HepG2 (cell line): ENCODE measurements around the gene DNAJC5. TPM values are rescaled to one million over a fixed set of nuclear protein-coding genes. Genes with fewer than 3 reads are reported as not detected.

Experiments used
- ATAC-seq: fragments of 200-7000 bp; cut with Tn5 transposase; 3 replicates; pipeline ENCODE4 v1.9.1; 2020; ENCODE audit warnings: mild to moderate bottlenecking, moderate library complexity
- BruUV-seq: library from RNA; stranded (reverse); fragments of 400-500 nt; replicated peaks from 2 replicates; lab custom pipeline; 2021; lab: Mats Ljungman, UMichigan
- CTCF ChIA-PET: fragments of 300-600 bp; formaldehyde crosslinking; extraction: SDS; loops from one replicate; lab custom pipeline; 2021; ENCODE audit warnings: low total read pairs, inconsistent platforms, low intra/inter-chr PET ratio; lab: Yijun Ruan, JAX
- POLR2A ChIA-PET: fragments of 350-600 bp; sonication (Branson Sonifier 250); formaldehyde crosslinking; loops from one replicate; lab custom pipeline; 2020; ENCODE audit warnings: antibody characterized with exemption, inconsistent platforms; lab: Yijun Ruan, JAX
- DNase-seq: peaks from one replicate; pipeline ENCODE4 v3.0.0-alpha.2; 2015; ENCODE audit warnings: low spot score
- FAIRE-seq: peaks from 3 replicates; lab custom pipeline; 2011; peaks lifted over from hg19 to GRCh38; lab: Jason Lieb, UNC
- H2AFZ ChIP-seq: one replicate; pipeline ENCODE4 v1.6.1; 2011; ENCODE audit warnings: low read length, inconsistent platforms
- H3K27ac ChIP-seq: fragments of 300-600 bp; 3 replicates; pipeline ENCODE4 v1.8.0; 2011; ENCODE audit warnings: mixed run types, mild to moderate bottlenecking, mixed read lengths, low read length, inconsistent platforms; ENCODE audit not compliant: insufficient read depth; ENCODE audit errors: extremely low read length
- H3K27me3 ChIP-seq, 2 experiments: fragments of 200-600 bp in 1 of 2; 2 replicates in 1 of 2; 3 replicates in 1 of 2; pipeline versions ENCODE4 v1.6.0 to v1.8.0; 2011; ENCODE audit warnings: low read length in 2 of 2, mild to moderate bottlenecking in 2 of 2, moderate library complexity in 2 of 2, inconsistent platforms in 1 of 2; ENCODE audit not compliant: insufficient read depth in 2 of 2, control insufficient read depth in 1 of 2
- H3K36me3 ChIP-seq, 2 experiments: fragments of 200-600 bp in 1 of 2; replicated peaks in 1 of 2; 2 replicates in 1 of 2; 3 replicates in 1 of 2; pipeline versions ENCODE4 v1.5.1 to v1.8.0; 2011; ENCODE audit warnings: low read length in 2 of 2, inconsistent platforms in 1 of 2; ENCODE audit not compliant: insufficient read depth in 2 of 2, control insufficient read depth in 1 of 2
- H3K4me1 ChIP-seq: 2 replicates; pipeline ENCODE4 v1.5.1; 2012; ENCODE audit warnings: low read length, inconsistent platforms; ENCODE audit not compliant: insufficient read depth
- H3K4me2 ChIP-seq: 2 replicates; pipeline ENCODE4 v1.6.0; 2011; ENCODE audit warnings: low read depth, low read length, inconsistent platforms
- H3K4me3 ChIP-seq, 3 experiments: fragments of 200-600 bp in 1 of 3; sonication (generic), shearing (Covaris generic) in 1 of 3; replicated peaks in 1 of 3; 2 replicates each; pipeline ENCODE4 v1.5.1; 2011 to 2016; ENCODE audit warnings: low read length in 3 of 3, inconsistent platforms in 2 of 3, low read depth in 2 of 3, mild to moderate bottlenecking in 2 of 3, control low read depth in 1 of 3, mixed read lengths in 1 of 3; ENCODE audit not compliant: insufficient read depth in 1 of 3
- H3K79me2 ChIP-seq: one replicate; pipeline ENCODE4 v1.6.1; 2011; ENCODE audit warnings: low read length, inconsistent platforms; ENCODE audit not compliant: insufficient read depth
- H3K9ac ChIP-seq: 2 replicates; pipeline ENCODE4 v1.6.0; 2011; ENCODE audit warnings: mild to moderate bottlenecking, low read depth, low read length, inconsistent platforms; ENCODE audit not compliant: insufficient read depth
- H3K9me3 ChIP-seq: 2 replicates; pipeline ENCODE4 v1.5.1; 2012; ENCODE audit warnings: mild to moderate bottlenecking, low read length
- H4K20me1 ChIP-seq: 2 replicates; pipeline ENCODE4 v1.6.0; 2011; ENCODE audit warnings: inconsistent platforms, mild to moderate bottlenecking, low read length, moderate library complexity; ENCODE audit not compliant: insufficient read depth
- GFI1 ChIP-seq: sonication (generic); formaldehyde crosslinking; IDR thresholded peaks from 2 replicates; pipeline ENCODE4 v1.5.0; 2020; ENCODE audit warnings: missing genetic modification reagents, mild to moderate bottlenecking, borderline replicate concordance
- HCFC1 ChIP-seq: fragments of 150-350 bp; IDR thresholded peaks from 2 replicates; pipeline ENCODE4 v1.6.1; 2014; ENCODE audit warnings: low read depth, low read length
- HNRNPUL1 ChIP-seq: fragments of 200-400 bp; formaldehyde crosslinking; IDR thresholded peaks from 2 replicates; pipeline ENCODE4 v1.6.1; 2017; ENCODE audit warnings: low read depth, mild to moderate bottlenecking, low read length, moderate library complexity
- JUN ChIP-seq: sonication (generic); formaldehyde crosslinking; IDR thresholded peaks from 2 replicates; pipeline ENCODE4 v1.4.0; 2020; ENCODE audit warnings: mild to moderate bottlenecking, missing genetic modification reagents
- JUNB ChIP-seq: sonication (generic); formaldehyde crosslinking; IDR thresholded peaks from 2 replicates; pipeline ENCODE4 v1.8.0; 2022; ENCODE audit warnings: missing genetic modification reagents, mild to moderate bottlenecking, borderline replicate concordance
- NCOA2 ChIP-seq: sonication (generic); formaldehyde crosslinking; IDR thresholded peaks from 2 replicates; pipeline ENCODE4 v1.8.0; 2022; ENCODE audit warnings: inconsistent platforms
- PPARG ChIP-seq: conservative IDR thresholded peaks from 2 replicates; pipeline ENCODE4 v1.6.1; 2016; ENCODE audit warnings: missing biosample characterization, missing genetic modification reagents
- REPIN1 ChIP-seq: sonication (generic); formaldehyde crosslinking; IDR thresholded peaks from 2 replicates; pipeline ENCODE4 v1.8.0; 2022; ENCODE audit warnings: missing genetic modification reagents, low read depth, mild to moderate bottlenecking, borderline replicate concordance
- SMYD3 ChIP-seq: sonication (generic); formaldehyde crosslinking; IDR thresholded peaks from 2 replicates; pipeline ENCODE4 v1.8.1; 2023; ENCODE audit warnings: mild to moderate bottlenecking, missing genetic modification reagents
- XRCC5 ChIP-seq: fragments of 200-400 bp; formaldehyde crosslinking; optimal IDR thresholded peaks from 2 replicates; pipeline ENCODE3; 2017; ENCODE audit warnings: mild to moderate bottlenecking, low read length
- ZBTB3 ChIP-seq: sonication (generic); formaldehyde crosslinking; IDR thresholded peaks from 2 replicates; pipeline ENCODE4 v1.4.0; 2020; ENCODE audit warnings: low read depth, mild to moderate bottlenecking, moderate library complexity, missing genetic modification reagents, borderline replicate concordance
- ZC3H4 ChIP-seq: sonication (generic); formaldehyde crosslinking; IDR thresholded peaks from 2 replicates; pipeline ENCODE4 v1.4.0; 2020; ENCODE audit warnings: missing genetic modification reagents, borderline replicate concordance
- ZNF138 ChIP-seq: sonication (generic); formaldehyde crosslinking; IDR thresholded peaks from 2 replicates; pipeline ENCODE4 v1.5.0; 2020; ENCODE audit warnings: mild to moderate bottlenecking, low read depth, missing genetic modification reagents
- ZNF143 ChIP-seq: sonication (generic); formaldehyde crosslinking; IDR thresholded peaks from 2 replicates; pipeline ENCODE4 v1.4.0; 2020; ENCODE audit warnings: missing genetic modification reagents
- ZNF7 ChIP-seq: IDR thresholded peaks from 2 replicates; pipeline ENCODE4 v1.6.1; 2016; ENCODE audit warnings: missing biosample characterization, missing genetic modification reagents
- WGBS: methylation state at CpG from one replicate; pipeline ENCODE4 v1.1.6; 2017; ENCODE audit warnings: low lambda C conversion rate; 5-methylcytosine and 5-hydroxymethylcytosine counted together
- in situ Hi-C: cut with HindIII; loops from 2 replicates; pipeline ENCODE4 v1.10.0; 2017; ENCODE audit warnings: low pct_unique_long_range_greater_than_20kb; ENCODE audit not compliant: extremely low pct_ligation_motif_present
- intact Hi-C: fragments of 100-400 bp; cut with micrococcal nuclease; formaldehyde crosslinking; loops from one replicate; pipeline ENCODE4 v1.10.0; 2022; ENCODE audit not compliant: unreplicated experiment
- polyA plus RNA-seq, 8 experiments: library from polyadenylated mRNA; depleted of rRNA in 3 of 8; stranded (reverse) in 7 of 8; unstranded in 1 of 8; fragments of >200 nt; fragmentation: Illumina TruSeq in 4 of 8; extraction: Trizol in 4 of 8; gene quantifications; 2 replicates each; pipeline versions ENCODE4 v1.2.1 to v1.2.3, GENCODE V29; 2011 to 2016; ENCODE audit warnings: low read depth in 4 of 8, missing spikeins in 1 of 8, mixed read lengths in 1 of 8; ENCODE audit not compliant: insufficient read depth in 1 of 8
- total RNA-seq, 5 experiments: library from RNA; depleted of rRNA; stranded (reverse); fragments of >200 nt; fragmentation: Illumina TruSeq; extraction: Trizol; gene quantifications; 2 replicates each; pipeline ENCODE4 v1.2.3, GENCODE V29; 2016; ENCODE audit warnings: low read depth in 1 of 5
- TF ChIP-seq, protein P1 (sequence below): sonication (generic); formaldehyde crosslinking; IDR thresholded peaks from 2 replicates; pipeline ENCODE4 v1.4.0; 2020; ENCODE audit warnings: mild to moderate bottlenecking, missing genetic modification reagents

DNAJC5 gene
- total and polyA plus RNA-seq, 2 of the 13 experiments (the other 11 are each of a cell fraction or from before 2014, with no cell fraction given) = 42.8 to 64.5 TPM

- Histone ChIP-seq H3K4me1 (peaks cover 11% of the 10 kb centered on the region), H3K9ac (no peak overlapping the region), H3K36me3 (peaks cover 16 to 27% of the 10 kb centered on the region in 2 experiments; a peak in 4 of 5 replicates), H4K20me1 (peaks cover under 1% of the 10 kb centered on the region; the same call in 1 of the 2 replicates), H3K27me3 (no peaks in the 10 kb centered on the region), H2AFZ (no peak overlapping the region), H3K9me3 (no peaks in the 10 kb centered on the region), H3K4me3 (no peak overlapping the region), H3K4me2 (no peak overlapping the region), H3K27ac (no peak overlapping the region), H3K79me2 (peaks cover 34% of the 10 kb centered on the region)
- ChIA-PET CTCF (no interaction called here), POLR2A (no interaction called here)
- intact Hi-C loops = no loop called here
- no peak for TF ChIP-seq HNRNPUL1
- TF ChIP-seq, protein P1, sequence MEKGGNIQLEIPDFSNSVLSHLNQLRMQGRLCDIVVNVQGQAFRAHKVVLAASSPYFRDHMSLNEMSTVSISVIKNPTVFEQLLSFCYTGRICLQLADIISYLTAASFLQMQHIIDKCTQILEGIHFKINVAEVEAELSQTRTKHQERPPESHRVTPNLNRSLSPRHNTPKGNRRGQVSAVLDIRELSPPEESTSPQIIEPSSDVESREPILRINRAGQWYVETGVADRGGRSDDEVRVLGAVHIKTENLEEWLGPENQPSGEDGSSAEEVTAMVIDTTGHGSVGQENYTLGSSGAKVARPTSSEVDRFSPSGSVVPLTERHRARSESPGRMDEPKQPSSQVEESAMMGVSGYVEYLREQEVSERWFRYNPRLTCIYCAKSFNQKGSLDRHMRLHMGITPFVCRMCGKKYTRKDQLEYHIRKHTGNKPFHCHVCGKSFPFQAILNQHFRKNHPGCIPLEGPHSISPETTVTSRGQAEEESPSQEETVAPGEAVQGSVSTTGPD = no peak
- TF ChIP-seq ZNF143 (CRISPR knock-in tag) = no peak
- no peak for TF ChIP-seq ZNF7 (CRISPR knock-in tag)
- TF ChIP-seq HCFC1 = no peak
- TF ChIP-seq ZBTB3 (CRISPR knock-in tag) = no peak
- no peak for TF ChIP-seq GFI1 (CRISPR knock-in tag)
- no peak for TF ChIP-seq SMYD3 (CRISPR knock-in tag)
- no peak for TF ChIP-seq PPARG
- no peak for TF ChIP-seq REPIN1
- no peak for TF ChIP-seq ZNF138 (CRISPR knock-in tag)
- no peak for TF ChIP-seq NCOA2
- TF ChIP-seq XRCC5 = no peak
- no peak for TF ChIP-seq JUN (CRISPR knock-in tag)
- no peak for TF ChIP-seq JUNB
- TF ChIP-seq ZC3H4 (CRISPR knock-in tag) = no peak
- WGBS = 95% methylated on average over 19 of the region's 19 CpGs
- no TSS peak for BruUV-seq
- FAIRE-seq (no peak), DNase-seq (no peak), ATAC-seq (no peak)
- in situ Hi-C loops = no loop called here
Observed at GRCh38 chr20:63919130-63919529, 24.2 kb downstream of the DNAJC5 start.
